HG03025 (cell line): ENCODE data around the gene F8A2.
"Not testable (repeated sequence)": the region's sequence is repeated elsewhere in the genome, so short reads cannot be mapped to it uniquely, and the experiment has no call there.

Experiments
- ATAC-seq: cut with Tn5 transposase; IDR thresholded peaks from one replicate; pipeline ENCODE4 v1.9.1; 2021; ENCODE audit warnings: mild to moderate bottlenecking, moderate library complexity; ENCODE audit not compliant: unreplicated experiment, low FRiP score

F8A2 gene

GRCh38 chrX:155381843-155382528, at the start of gene F8A2:
Gene F8A2, plus strand, starts transcription at chrX:155382095. Its CDS starts 20 bp downstream, at chrX:155382115.
- peak; percentile 76 for ATAC-seq

GRCh38 chrX:155333544-155334100, 48.3 kb upstream of the F8A2 start:
- ATAC-seq = no peak

- peak; percentile 76 for ATAC-seq
Measured at GRCh38 chrX:155334486-155335336, 47.2 kb upstream of the F8A2 start, which contains the start of gene CLIC2. Gene CLIC2, minus strand, starts transcription at chrX:155334614. Its CDS starts 187 bp downstream, at chrX:155334427.

- ATAC-seq = not testable (repeated sequence)
Measured at GRCh38 chrX:155335337-155335712, 46.6 kb upstream of the F8A2 start.

- not testable (repeated sequence) for ATAC-seq
Measured at GRCh38 chrX:155345689-155346088, 36.2 kb upstream of the F8A2 start.

- not testable (repeated sequence) for ATAC-seq
Measured at GRCh38 chrX:155349448-155349847, 32.4 kb upstream of the F8A2 start.

- ATAC-seq = not testable (repeated sequence)
Measured at GRCh38 chrX:155363712-155364111, 18.2 kb upstream of the F8A2 start.

GRCh38 chrX:155373777-155374458, 8.0 kb upstream of the F8A2 start:
- not testable (repeated sequence) for ATAC-seq

- ATAC-seq = not testable (repeated sequence)
Measured at GRCh38 chrX:155379802-155380201, 2.1 kb upstream of the F8A2 start.

- ATAC-seq = peak; percentile 34
Measured at GRCh38 chrX:155382529-155382967, 653 bp downstream of the F8A2 start.

GRCh38 chrX:155389634-155390033, 7.7 kb downstream of the F8A2 start:
- ATAC-seq = no peak

- ATAC-seq = not testable (repeated sequence)
Measured at GRCh38 chrX:155394747-155395276, 12.9 kb downstream of the F8A2 start.

GRCh38 chrX:155406429-155406828, 24.5 kb downstream of the F8A2 start:
- ATAC-seq = no peak

GRCh38 chrX:155417769-155418168, 35.9 kb downstream of the F8A2 start:
- no peak for ATAC-seq
